GM19324 (cell line): ENCODE results near the gene CDK5.

Experiments used
- ATAC-seq: cut with Tn5 transposase; IDR thresholded peaks from one replicate; pipeline ENCODE4 v1.9.1; 2021; ENCODE audit warnings: mild to moderate bottlenecking, moderate library complexity; ENCODE audit not compliant: unreplicated experiment, low FRiP score

The CDK5 gene

DNA sequence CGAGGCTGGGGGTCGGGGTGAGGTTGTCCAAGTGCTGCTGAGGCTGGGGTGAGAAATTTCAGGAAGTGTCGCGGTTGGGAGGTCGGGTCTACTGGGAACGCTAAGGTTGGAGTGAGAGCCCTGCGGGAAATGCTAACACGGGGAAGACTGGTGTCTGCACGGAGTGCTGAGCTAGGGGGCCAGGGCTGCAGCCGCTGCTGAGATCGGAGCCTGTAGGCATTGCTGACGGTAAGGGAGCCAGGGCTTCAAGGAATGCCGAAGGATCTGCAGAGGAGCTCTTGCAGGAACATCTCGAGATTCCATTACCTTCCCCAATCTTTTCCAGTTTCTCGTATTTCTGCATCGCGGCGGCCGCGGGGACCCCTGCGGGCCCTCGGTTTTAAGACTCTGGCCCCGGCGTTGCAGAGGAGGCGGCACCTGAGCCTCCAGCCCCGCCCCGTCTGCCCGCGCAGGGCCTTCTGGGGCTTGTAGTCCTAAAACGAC lies at the start of gene CDK5:
Gene CDK5 (minus strand): TSS at position 392 of the 483 bp plus-strand sequence. CDS start 49 bp downstream, at position 343.
- ATAC-seq, result peak; percentile 7

DNA sequence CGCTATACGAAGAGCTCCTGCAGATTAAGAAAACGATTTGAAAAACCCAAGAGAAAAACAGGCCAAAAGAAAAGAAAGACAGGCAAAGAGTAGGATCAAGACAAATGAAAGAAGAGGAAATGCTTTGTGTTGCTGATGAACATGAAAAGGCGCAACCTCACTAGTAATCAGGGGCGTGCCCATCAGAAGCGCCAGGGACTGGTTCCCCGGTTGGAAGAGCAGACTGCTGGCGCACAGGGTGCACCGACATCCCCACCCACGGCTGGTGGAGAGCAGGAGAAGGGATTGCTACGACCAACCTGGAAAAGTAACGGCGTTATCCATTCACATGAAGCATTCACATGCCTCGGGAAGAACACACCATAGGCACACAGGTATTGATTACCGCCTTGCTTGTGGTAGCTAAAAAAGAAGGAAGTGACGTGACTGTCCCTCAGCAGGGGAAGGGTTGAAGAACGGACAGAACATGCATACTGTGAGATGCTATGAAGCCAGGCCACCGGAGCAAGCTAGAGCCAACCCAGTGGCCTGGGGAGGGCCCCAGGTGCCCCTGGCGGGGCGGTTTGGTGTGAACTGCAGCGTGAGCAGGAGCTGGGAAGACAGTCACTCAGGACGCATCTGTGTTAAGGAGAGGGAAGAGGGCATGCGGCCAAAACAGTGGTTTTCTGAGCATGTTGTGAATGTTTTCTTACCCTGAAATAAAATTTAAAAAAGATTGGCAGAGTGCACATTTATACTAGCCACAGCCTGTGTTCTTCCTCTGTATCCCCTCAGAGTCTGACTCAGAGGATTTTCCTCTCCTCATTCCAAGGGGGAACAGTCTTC lies 46.9 kb upstream of the CDK5 start:
- no peak for ATAC-seq

DNA sequence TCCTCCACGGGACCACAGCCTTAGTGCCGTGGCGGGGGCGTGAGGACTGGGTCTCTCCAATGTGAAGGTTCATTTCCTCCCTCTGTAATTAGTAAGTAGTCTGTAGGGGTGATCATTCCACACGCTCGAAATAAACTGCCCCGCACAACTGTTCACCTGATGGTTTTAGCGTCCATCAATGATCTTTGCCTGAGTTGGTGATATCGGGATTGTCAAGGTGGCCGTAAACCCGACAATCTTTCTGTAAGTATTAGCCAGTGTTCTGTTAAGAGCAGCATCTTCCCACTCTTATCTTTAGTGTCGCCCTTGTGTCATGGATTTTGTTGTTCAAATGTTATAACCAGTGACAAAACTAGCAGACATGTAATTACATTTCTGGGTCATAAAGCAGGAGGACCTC lies 46.3 kb upstream of the CDK5 start:
- ATAC-seq, result no peak

DNA sequence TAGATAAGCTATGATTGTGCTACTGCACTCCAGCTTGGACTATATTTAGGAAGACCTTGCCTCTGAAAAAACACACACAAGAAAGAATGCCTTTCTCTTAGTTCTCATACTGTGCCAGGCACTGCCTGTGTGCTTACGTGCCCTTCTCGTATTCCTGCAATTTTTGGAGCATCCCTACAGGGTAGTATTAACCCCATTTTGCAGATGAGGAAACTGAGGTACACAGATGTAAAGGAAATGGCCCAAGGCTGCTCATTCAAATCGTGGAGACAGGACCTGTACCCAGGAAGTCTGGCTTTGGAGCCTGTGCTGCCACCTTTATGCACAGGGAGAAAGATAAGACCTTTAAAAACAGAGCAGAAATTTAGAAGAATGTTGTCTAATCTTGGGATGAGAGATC lies 45.3 kb upstream of the CDK5 start:
- no peak for ATAC-seq

DNA sequence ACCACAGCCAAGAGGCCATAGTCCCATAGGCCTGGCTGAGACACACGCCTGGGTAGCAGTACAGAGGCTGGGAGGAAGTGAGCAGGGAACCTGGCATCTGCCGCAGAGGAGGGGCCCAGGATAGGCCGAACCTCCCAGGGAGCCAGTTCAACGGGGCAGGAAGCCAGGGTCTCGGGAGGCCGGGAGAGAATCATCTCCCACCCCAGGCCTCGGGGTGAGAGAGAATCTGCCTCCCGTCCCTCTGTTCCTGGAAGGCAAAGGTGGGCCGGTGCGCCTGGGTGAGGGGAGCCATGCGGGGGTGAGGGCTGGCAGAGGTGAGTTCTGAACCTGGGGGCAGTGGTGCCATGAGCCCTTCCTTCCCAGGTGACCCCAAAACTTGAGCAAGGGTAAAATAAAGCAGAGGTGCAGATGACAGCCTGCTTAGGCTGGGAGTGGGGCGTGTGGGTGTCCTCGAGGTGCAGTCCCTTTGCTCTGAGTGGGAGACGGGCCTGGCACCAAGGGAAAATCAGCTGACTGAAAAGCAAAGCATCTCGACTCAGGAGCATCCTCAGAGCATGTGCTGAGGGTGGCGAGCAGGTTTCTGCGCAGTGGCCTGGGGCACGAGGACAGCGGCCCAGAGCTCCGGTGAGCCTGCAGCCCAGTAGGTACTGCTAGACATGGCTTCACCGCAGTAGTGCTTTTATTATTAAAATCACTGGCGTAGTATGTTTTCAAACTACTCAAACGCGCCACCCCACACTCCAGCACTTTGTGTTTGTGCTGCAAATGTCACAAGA lies 44.1 kb upstream of the CDK5 start:
- no peak for ATAC-seq

DNA sequence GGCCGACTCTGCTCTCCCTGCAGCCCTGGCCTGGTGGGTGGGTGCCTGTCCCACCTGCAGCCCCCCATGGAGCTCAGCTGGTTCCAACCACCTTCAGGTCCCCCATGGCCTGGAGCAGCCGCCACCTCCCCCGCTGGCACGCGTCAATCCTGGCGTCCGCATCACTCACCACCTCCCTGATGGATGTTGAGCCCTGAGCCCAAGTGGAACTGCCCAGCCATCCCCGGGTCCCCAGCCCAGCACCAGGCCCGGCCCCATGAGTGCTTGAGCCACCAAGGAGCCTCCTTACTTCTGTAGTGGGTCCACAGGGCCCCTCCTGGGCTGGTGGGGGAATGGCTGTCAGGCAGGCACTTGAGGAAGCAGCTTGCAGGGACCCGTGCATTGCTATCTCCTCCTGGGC lies 43.2 kb upstream of the CDK5 start:
- ATAC-seq, result no peak

DNA sequence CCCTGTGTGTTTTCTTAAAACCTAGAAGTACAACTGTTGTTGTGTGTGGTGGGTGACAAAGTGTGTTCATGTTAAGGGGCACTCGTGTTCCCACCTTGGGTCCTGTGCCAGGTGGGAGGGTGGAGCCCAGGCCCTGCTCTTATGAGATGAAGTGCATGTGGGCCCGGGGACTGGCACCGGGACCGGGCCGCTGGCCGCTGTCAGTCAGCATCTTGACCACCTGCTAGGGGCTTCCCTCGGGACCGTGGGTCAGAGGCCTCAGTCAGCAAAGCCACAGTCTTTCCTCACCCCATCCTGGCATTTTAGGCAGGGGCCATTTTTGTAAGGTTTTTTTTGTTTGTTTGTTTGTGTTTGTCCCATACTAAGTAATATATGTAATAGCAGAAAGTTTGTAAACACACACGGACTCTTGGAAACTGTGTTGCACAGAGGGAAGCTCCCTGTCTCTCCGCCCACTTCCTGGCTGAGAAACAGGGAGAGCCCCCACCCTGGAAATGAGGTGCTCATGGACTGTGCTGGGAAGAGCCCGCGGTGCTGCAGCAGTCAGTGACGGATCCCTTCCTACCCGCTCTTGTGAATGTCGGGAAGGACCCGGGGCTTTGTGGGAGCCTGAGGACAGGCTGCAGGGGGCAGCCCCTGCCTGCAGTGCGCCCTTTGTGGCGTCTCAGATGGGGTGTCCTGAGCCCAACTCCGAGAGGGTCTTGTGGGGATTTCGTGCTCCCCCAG lies 42.0 kb upstream of the CDK5 start:
- ATAC-seq, result no peak

DNA sequence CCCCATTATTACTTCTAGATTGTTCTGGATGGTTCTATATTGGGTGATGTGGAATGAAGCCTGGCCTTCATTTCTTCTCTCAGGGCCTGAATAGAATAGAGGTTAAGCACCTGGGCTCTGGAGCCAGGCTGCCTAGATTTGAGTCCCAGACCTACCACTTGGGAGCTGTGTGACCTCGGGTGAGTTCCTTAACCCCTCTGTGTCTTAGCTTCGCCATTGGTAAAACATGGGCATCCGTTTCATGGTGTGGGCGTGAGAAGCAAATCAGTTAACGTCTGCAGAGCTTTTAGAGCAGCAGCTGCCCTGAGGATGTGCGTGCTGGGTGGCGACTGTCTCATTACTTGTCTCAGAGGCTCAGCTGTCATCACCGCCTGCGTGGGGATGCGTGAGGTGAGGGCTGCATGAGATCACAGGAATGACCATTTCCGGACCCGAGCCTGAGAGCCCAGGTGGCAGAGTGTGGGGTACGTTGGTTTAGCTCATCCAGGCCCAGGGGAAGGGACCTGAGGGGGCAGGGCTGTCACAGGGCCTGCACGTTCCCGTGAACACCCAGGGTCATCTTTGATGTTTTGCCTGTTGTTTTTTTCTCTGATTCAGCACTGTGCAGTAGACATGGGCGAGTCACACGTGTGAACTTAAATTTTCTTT lies 38.3 kb upstream of the CDK5 start:
- no peak for ATAC-seq

DNA sequence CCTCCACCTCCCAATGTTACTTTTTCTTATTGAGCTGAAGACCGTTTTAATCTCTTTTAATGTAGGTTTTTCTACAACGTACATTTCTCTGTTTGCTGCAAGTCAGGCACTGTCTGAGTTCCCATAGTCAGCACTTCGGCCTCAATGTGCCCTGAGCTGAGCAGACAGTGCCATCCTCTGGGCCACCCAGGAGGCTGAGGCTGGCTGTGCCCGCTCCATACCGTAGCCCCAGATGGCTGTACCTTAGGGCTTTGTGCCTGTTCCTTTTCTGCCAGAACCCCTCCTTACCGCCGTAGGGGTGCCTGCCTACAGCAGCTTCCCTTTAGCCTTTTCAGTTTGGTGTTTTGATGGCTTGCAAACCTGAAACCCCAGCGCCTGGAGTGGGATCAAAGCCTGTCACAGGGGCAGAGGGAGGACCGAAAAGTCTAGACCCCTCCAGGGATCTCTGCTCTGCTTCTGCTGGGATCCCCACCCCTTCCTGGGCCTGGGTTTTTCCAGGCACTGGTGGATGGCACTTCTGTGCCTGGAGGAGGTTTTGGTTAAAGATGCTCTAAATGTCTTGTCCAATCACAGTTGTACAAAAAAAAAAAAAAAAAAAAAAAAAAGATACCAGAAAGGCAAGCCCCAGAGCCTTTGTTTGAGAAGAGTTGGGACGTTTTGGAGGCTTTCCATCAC lies 37.6 kb upstream of the CDK5 start:
- no peak for ATAC-seq

DNA sequence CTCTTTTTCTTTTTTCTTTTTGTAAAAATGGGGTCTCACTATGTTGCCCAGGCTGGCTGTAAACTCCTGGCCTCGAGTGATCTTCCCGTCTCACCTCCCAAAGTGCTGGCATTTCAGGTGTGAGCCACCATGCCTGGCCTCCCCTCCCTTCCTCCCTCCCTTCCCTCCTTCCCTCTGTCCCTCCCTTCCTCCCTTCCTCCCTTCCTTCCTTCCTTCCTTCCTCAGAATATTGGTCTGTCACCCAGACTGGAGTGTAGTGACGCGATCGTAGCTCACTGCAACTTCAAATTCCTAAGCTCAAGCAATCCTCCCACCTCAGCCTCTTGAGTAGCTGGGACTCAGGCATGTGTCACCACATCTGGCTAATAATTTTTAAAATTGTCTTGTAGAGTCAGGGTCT lies 37.0 kb upstream of the CDK5 start:
- ATAC-seq, result no peak

DNA sequence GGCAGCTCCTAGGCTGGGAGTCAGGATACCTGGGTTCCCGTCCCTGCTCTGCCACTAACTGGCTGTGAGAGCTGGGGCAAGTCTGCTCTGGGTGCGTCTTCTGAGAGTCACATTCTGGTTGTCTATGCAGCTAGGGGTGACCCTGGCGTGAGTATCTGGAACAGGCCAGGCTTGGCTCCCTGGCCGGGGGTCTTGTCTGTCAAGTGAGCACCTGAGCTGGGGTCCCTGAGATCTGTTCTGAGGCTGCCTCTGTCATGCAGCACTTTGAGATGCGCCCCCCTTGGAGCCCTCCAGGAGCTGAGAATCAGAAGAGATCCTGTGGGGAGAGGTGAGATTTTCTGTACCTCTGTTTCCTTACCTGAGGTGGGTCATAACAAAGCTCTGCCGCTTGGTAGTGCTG lies 36.1 kb upstream of the CDK5 start:
- ATAC-seq, result no peak

DNA sequence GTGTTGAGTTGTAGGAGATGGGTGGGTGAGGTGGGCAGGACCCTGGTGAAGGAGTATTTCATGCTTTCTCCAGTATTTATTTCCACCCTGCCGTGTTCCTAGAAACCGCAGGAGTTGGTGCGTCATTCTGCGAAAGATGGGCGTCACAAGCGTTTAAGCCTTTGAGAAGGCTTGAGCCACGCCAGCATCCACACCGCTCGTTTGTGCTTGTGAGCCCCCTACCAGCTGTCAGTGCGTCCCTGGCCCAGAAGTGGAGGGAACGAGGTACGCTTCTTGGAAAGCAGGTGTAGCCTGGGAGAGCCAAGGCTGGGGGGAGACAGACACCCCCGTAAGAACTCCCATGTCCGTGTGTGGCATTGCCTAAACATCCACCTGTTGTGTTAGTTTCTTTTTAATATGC lies 34.3 kb upstream of the CDK5 start:
- ATAC-seq, result no peak

DNA sequence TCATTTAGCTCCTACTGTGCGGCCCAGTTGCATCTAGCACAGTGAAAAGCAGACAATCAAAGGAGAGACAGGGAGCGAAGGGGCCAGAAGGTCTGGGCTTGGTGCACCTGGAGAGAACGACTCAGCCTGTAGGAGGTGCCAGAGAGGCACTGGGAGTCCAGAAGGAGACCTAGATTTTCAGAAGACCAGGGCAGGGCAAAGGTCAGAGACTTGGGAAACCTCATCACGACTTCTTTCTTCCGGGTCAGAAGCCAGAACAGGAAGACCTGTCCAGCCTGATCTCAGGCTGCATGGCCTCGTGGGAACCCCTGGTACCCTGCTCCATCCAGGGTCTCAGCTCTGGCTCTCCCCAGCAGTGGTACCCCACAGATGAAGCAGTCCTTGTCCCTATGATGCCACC lies 33.7 kb upstream of the CDK5 start:
- ATAC-seq, result no peak

DNA sequence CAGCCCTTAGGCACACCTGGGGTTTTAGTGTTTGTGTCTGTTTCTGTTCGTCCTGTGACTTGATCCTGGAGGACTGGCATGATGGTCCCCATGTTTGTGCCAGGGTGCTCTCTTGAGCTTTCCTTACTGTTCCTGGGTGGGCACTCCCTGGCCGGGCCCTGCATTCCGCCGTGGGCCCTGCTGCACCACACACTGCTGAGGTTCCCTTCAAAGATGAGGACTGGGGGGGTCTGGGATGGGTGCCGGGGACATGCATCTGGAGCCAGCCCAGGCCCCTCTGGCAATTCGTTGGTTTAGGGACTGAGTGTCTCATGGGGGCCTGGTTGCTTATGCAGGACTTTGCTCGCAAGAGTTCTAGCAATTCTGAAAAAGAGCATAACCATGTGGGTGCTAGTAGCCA lies 33.3 kb upstream of the CDK5 start:
- no peak for ATAC-seq

DNA sequence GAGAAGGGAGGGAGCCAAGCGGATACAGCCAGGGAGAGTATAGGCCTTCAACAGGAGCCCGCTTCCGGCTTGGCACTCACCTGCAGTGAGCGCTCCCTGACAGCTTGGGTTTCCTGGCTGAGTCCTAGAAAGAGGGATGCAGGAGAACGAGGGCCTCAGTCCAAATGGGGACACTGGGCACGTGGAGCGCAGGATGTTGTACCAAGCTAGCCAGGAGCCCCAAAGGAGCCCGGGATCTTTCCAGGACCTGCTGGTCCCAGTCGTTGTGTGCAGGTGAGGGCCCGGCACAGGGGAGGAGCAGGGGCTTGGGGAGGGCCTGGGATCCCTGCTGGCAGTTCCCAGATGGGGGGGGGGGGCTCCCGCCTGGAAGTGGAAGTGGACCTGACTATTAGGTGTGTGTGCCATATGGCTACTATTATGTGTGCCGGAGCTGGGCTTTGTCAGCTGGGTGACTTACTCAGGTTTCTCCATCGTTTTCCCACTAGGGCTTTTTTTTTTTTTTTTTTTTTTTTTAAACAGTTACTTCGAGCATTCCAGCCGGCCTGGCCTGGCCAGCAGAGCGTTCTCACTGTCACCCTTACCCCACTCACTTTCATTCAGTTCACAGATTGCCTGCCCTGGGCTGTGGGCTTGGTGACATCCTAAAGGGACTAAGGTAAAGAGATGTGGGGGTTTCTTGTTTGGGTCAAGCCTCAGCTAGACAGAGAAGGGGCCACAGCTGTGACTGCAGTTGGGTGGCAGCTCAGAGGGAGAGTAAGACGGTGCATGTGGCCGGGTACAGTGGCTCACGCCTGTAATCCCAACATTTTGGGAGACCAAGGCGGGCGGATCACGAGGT lies 32.4 kb upstream of the CDK5 start:
- ATAC-seq, result no peak

DNA sequence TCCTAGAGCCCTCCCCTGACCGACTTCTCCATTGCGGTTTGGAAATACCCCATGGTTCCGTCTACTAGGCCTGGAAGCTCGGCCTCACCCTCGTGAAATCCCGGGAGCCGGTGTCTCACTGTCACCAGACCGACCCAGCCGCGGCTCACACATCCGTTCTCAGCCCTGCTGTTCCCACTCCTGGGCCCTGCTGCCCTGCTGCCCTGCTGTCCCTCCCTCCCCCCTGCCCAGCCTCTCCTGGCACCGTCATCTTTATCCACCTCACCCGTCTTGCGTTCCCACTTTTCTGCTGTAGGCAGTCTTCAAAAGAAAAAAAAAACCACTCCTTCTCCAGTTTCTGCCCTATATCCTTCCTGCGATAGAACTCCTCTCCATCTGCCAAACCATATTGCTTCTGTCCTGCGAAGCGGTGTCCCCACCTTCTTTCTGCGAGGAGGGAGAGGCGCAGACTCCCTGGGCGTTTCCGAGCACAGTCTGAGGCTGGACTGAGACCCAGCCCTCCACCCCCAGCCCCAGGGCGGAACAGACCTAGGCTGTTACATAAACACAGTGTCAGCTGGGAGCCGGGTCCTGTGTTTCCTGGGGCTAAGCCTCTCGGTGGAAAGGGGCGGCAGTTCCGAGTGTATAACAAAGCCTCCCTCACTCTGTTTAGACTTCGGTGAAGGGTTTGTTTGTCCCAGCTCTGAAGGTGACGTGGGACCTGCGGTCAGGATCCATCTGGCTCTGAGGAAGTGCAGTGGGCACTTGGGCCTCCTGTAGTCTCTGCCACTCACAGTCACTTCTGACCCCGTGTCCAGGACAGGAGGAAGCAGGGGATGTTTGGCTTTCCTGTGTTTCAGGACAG lies 31.4 kb upstream of the CDK5 start:
- no peak for ATAC-seq

DNA sequence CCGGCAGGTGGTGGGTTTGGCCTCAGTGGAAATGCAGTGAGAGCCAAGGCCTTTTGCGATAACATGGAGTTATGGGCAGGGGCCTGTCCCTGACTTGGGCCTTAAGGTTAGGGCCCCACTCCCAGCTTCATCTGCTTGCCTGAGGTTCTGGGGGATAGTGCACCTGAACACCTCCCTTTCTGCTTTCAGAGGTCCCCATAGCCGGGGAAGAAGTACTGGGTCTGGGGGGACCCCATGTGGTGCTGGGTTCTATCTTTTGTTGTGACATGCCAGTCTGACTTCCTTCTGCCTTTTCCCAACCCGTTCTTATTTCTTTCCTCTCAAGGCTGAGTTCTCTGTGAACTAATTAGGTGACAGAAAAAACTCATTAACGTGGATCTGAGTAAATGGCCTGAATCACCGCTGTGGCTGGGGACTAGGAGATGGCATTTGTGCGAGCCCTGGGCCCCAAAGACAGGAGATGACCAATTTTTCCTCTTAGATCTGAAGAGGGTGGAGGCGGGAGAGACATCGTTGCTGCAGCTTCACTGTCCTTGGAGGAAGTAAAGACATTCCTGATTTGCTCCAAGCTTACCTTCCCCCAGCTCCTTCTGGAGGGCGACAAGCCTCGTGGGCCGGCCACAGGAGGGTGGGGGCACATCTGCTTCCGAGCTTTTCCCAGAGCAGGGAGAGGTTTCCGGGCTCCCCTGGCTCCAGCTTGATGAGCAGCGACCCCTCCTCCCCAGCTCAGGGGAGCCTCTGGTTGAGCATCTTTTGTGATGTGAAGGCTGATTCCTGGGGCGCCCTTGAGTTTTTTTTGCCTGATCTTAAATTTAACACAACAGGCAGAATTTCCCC lies 30.5 kb upstream of the CDK5 start:
- ATAC-seq, result no peak
